ENCODE measurements around the gene SLC7A10.
"Not testable (repeated sequence)": the region's sequence is repeated elsewhere in the genome, so short reads cannot be mapped to it uniquely, and the experiment has no call there.

Gene SLC7A10

DNA sequence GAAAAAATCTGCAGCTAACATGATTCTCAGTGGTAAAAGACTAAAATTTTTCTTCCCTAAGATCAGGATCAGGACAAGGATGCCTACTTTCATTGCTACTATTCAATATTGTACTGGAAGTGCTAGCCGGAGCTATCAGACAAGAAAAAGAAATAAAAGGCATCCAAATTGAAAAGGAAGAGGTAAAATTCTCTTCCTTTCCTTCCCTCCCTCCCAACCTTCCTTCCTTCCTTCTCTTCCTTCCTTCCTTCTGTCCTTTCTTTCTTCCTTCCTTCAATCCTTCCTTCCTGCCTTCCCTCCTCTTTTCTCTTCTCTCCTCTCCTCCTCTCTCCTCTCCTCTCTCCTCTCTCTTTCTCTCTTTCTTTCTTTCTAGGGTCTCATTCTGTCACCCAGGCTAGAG, 58.2 kb downstream of the SLC7A10 start:
- DNase-seq (ENCODE audit: low read depth), result no peak
- TF ChIP-seq, protein P1, sequence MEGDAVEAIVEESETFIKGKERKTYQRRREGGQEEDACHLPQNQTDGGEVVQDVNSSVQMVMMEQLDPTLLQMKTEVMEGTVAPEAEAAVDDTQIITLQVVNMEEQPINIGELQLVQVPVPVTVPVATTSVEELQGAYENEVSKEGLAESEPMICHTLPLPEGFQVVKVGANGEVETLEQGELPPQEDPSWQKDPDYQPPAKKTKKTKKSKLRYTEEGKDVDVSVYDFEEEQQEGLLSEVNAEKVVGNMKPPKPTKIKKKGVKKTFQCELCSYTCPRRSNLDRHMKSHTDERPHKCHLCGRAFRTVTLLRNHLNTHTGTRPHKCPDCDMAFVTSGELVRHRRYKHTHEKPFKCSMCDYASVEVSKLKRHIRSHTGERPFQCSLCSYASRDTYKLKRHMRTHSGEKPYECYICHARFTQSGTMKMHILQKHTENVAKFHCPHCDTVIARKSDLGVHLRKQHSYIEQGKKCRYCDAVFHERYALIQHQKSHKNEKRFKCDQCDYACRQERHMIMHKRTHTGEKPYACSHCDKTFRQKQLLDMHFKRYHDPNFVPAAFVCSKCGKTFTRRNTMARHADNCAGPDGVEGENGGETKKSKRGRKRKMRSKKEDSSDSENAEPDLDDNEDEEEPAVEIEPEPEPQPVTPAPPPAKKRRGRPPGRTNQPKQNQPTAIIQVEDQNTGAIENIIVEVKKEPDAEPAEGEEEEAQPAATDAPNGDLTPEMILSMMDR (conservative IDR thresholded peaks at IDR 0.05; ENCODE audit: low read depth, low read length), result no peak
- H3K4me3 ChIP-seq (ENCODE audit: low read depth, low read length), result no peak overlapping the region

- not testable (repeated sequence) for H3K4me3 ChIP-seq (ENCODE audit: low read depth, low read length); DNase-seq (ENCODE audit: low read depth)
Measured at GRCh38 chr19:33166037-33166436, 59.6 kb downstream of the SLC7A10 start.

GRCh38 chr19:33163481-33163880, 62.2 kb downstream of the SLC7A10 start:
- TF ChIP-seq, protein P1 (conservative IDR thresholded peaks at IDR 0.05; ENCODE audit: low read depth, low read length), result no peak
- no peak overlapping the region for H3K4me3 ChIP-seq (ENCODE audit: low read depth, low read length)
- no peak for DNase-seq (ENCODE audit: low read depth)

GRCh38 chr19:33161201-33161600, 64.4 kb downstream of the SLC7A10 start:
- H3K4me3 ChIP-seq (ENCODE audit: low read depth, low read length), result no peak overlapping the region
- DNase-seq (ENCODE audit: low read depth), result no peak
- TF ChIP-seq, protein P1 (conservative IDR thresholded peaks at IDR 0.05; ENCODE audit: low read depth, low read length), result no peak

GRCh38 chr19:33159893-33160292, 65.8 kb downstream of the SLC7A10 start:
- TF ChIP-seq, protein P1 (conservative IDR thresholded peaks at IDR 0.05; ENCODE audit: low read depth, low read length), result no peak
- no peak for DNase-seq (ENCODE audit: low read depth)
- no peak overlapping the region for H3K4me3 ChIP-seq (ENCODE audit: low read depth, low read length)

DNA sequence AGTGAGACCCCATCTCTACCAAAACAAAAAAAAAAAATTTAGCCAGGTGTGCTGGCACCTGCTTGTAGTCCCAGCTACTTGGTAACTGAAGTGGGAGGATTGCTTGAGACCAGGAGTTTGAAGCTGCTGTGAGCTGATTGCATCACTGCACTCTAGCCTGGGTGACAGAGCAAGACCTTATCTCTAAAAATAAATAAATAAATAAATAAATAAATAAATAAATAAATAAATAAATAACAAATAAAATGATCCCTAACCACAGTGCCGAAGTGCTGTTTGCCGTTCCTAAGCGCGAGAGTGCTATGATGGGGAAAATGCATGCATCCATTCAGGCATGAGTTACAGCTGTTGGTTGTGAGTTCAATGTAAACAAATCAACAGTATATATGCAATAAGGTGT, 66.5 kb downstream of the SLC7A10 start:
- TF ChIP-seq, protein P1 (conservative IDR thresholded peaks at IDR 0.05; ENCODE audit: low read depth, low read length), result no peak
- no peak overlapping the region for H3K4me3 ChIP-seq (ENCODE audit: low read depth, low read length)
- DNase-seq (ENCODE audit: low read depth), result no peak
